IPS DF 19.7 (cell line): ENCODE data around the gene SLC1A3.

Experiments used
- DNase-seq: peaks from one replicate; pipeline ENCODE4 v3.0.0-alpha.2; 2013; ENCODE audit warnings: low read depth, low spot score

SLC1A3 gene

DNA sequence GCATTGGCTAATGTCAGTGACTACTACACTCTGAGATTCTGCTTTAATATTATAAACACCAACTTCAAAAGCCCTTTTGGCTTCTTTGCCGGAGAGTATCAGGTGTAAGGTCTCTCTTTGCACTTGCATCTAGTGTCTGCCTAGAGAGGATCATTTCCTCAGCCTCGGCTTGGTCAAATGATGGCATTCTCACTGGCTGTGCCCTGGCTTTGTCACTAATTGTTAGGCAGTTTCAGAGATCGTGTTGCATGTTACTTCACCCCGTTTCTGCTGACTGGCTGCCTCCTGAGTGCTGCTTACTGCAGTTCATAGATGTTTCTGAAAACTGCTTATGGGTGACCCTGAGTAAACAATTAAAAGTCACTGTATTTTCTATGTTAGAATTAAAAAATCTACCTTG is 48.8 kb downstream of the SLC1A3 start:
- DNase-seq, result no peak

DNA sequence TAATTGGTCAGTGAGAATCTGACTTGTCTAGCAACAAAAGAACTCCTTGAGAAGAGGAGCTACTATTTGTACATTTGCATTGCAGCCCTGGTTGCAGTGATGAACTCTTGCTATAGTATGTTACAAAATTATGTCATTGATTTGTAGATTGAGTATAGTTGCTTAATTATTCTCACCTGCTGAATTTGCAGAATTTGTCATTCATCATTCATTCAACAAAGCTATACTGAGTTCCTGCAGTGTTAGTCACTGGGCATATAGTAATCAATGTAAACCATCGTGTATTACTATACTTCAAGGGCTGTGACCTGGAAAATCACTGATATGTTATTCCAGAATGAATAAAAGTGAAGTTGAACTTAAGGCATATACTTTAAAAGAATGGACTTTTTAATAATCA is 50.1 kb downstream of the SLC1A3 start:
- DNase-seq, result no peak

DNA sequence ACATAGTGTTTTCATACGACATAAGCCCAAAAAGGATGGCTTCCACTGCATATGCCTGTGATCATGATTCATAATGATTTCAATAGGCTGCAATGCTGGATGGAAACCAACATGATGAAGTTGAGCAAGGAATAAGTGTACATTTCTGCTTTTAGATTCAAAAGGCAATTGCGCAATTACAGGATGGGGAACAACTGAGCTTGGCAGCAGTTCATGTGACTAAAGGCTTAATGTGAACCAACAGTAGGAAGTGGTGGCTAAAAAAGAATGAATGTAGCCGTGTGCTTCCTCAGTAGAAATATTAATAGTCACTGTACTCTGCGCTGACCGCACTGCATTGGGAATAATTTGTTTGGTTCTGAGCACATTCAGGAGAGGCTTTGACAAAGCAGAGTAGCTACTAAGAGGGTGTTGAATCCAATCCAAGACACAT is 51.2 kb downstream of the SLC1A3 start:
- DNase-seq, result no peak

DNA sequence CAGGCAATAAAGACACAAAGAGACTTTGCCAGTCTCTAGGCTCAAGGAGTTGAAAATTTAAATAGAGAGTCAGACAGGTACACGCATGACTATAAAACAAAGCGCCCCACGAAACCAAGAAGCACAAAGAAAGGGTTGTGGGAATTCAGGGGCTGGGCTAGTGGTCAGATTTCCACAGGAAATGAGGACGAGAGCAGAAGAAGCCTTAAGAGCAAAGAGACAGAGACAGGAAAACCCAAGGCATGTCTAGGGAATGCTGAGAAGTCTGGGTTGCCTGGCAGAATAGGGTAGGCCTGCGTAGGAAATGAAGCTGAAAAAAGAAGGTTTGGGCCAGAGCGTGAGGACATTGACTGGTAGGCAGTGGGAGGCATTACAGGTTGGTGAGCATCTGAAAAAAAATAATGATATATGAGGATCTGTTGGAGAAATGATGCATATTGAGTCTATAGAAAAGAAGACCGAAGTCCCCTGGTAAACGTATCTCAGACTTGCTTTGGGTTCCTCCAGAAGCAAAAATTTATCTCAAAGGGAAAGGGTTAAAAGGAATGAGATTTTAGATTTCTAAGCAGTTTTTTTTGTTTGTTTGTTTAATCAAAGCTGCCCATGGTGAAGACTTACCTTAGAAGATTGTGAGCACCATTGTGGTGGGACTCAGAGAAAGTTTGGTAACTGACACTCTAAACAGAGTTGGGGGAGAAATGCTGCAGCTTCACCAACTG is 51.8 kb downstream of the SLC1A3 start:
- DNase-seq, result no peak

DNA sequence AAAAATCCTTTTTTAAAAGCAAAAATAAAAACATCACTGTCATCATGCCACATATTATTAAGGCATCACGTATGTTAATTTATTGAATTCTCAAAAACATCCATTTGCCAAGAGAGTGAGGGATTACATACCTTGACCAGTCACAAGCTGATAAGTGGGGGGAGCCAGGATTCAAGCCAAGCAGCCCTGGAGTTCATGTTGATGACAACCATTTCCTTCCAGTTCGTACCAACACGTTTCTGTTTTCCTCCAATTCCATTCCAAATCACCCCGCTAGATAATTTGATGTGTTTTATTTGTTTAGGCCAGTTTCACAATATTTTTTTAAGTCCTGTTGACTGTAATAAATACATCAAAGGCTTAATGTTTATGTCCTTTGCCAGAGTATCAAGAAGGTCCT is 53.0 kb downstream of the SLC1A3 start:
- no peak for DNase-seq

DNA sequence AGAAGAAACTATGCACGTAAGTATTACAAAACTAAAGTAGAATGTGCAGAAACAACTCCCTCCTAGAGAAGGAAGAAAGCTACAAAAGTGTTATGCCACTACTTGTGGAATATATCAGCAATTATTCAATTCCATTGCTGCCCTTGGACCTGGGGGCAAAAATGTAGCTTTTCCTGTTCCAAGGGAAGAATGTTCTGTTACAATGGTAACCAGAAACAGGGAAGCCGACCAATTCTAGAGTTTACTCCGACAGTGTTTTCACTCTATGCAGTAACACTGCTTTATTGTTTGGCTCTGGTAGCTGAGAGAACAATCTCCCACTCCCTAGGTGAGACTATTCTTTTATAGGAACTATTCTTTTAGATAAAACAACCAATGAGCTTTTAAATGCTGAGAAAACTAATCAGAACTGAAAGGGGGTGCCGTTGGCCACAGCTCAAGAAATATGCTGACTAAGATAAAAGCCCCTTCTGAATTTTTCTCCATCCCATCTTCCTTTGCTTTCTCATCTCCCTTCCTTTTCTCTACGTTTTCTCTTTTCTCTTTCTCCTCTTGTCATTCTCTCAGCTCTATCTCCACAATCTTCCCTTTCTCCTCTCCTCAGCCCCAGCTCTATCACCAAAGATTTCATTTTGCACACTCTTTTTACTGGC is 54.1 kb downstream of the SLC1A3 start:
- DNase-seq, result no peak

DNA sequence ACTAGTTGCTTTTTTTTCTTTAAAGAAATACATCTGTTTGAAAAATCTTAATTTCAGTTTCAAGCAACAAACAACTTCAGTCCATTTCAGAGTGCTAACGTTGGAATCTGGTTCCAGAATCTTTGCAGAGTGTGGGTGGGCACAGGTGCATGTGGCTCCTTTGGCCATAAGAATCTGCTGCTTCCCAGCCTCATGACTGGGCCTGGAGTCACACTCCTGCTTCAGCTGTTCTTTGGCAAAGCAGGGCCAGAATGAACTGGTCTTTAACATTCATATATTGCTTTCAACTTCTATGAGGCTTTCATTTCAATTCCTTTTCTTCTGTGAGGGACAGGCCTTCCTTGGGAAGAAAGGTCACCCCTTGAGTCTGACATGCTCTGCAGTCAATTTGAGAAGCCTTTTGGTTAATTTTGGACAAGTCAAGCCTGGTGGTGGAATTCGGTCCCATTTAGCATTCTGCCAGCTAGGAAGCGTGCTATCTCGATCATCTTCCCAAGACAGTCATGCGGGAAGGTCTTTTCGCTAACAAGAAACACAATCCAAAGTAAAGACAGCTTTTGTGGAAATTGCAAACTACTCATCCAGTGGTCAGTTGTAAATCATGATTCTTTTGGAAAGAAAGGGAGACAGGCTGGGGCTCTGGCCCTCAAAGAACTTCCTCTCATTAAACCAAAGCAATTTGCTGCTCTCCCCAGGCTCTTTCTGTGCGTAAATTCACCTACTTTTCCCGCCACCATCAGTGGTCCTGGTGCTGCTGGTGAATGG is 55.2 kb downstream of the SLC1A3 start:
- no peak for DNase-seq

DNA sequence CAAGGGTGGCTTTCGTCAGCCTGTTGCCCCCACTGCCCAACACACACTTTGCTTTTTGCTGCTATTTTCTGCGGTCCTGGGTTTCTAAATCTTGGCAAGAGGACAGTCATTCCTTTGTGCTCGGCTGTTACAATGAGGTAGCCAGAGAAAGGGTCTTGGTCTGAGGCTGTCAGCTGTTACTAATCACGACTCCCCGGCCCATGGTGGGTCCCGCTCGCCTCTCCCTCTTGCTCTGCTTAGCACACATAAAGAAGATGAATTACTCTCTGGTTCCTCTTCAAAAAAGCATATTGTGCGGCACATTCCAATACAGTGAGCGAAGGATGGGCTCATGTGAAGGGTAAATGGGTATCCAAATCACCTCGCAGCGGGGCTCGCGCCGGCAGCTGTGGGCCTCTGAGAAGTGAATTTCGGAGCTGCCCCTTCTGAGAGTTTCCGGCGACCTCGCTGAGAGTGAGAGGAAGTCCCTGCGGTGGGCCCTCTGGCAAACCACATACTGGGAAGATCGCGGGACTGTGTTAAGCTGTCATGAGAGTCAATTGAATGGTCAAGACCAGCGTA is 56.0 kb downstream of the SLC1A3 start:
- DNase-seq, result no peak

DNA sequence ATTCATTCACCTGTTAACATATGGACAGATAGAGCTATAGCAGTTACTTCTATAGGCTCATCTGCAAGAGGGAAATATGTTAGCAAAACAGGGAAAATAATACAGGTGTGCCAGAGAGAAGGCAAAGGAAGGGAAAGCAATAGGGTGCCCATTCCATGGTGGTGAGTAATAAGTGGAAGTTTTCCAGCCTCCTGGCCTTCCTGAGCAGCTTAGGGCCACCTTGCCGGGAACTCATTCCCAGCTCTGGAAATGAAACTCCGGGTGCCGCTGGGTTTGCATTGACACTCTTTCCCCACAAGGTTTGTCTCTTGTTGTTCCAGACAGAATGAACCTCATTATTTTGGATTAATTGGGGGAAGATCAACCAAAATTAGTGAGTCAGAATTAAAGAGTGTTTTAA is 58.4 kb downstream of the SLC1A3 start:
- DNase-seq, result no peak

DNA sequence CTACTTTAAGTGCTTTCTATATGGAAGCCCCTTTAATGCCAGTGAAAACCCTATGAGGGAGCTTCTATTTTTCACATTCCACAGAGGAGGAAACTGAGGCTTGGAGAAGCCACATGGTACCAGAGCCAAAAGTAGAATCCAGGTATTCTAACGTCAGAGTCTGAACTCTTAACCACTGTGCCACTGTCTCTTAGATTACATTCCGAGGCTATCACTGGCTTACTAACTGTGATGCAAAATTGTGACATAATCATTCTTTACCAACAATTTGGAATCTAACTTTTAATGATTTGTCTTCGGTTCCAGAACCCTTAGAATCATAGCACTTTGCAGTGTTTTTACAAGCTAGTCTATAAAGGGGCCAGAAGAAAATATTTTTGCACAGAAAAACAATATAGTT is 59.2 kb downstream of the SLC1A3 start:
- DNase-seq, result no peak

DNA sequence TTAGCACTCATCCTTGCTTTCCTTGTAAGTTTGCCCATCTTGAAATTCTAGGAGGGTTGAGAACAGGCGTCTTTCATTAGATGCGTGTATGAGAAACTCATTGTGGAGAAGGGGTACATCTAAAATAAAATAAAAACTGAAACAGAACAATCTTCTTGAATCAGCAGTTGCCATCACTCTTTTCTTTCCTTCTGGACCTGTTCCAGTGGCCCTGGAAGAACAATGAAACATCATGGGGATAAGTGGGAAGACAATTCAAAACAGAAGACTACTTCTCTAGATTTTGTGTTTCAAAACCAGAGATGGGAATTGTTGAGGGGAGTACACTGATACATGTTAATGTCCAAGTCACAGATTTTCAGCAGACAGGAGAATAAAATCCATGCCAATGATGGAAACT is 59.9 kb downstream of the SLC1A3 start:
- no peak for DNase-seq

DNA sequence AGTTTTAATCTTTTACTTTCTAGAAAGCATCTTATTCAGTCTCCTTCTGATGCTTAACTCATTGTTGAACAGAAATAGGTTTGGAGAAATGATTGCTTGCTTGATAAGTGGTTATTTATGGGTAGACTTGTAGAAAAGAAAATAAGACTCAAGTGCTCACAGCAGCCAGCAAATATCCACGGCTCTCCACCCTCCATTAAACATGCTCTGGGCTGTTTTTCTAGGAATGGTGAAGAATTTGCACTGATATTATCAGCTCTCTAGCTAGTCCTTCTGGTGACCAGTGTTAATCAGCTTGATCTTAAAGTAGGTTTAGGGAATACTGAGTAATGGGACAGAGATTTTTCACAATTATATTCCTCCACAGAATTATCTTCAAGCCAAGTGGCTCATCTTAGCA is 60.6 kb downstream of the SLC1A3 start:
- DNase-seq, result no peak

DNA sequence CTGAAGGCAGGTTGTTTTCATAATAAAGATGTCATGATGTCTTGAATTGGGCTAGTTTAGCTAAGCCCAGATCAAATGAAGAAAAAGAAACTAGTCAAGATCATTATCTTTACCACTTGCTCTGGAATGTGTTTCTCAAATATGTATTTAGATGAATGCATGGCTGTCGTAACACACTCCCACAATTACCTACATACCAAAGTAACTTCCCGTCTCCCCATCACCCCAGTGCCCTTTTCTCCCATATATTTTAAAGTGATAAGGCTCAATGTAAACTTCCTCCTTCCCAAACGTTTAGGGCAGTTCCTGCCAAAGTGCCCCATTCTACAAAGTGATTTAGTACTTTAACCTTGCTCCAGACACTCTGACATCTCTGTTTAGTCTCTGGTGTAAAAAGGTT is 61.4 kb downstream of the SLC1A3 start:
- no peak for DNase-seq

DNA sequence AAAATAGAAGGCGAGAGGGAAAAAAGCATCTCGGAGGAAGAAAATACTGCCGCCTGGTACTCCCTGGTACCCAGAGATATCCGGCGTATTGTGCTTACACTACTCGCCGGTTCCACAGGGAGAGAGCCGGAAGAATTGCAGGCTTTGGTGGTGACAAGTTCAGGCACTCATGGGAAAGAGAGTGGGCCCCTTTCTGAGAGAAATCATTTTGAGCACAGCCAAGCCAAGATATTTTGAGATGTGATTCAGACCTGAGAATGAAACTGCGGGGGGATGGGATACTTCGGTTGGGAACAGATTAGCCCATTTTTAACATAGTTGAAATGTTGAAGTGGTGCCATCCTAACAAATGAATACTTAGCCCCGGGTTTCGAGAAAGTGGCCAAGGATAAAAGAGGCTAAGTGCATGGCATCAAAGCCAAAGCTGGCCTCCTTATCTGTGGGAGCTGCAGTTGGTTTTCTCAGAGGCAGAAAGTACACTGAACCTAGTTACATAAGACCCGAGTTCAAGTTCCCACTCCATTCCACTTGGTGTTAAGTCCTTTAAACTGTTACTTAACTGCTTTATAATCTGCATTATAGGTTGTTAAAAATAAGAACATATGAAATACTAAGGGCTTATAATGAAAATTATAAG is 62.7 kb downstream of the SLC1A3 start:
- DNase-seq, result no peak

DNA sequence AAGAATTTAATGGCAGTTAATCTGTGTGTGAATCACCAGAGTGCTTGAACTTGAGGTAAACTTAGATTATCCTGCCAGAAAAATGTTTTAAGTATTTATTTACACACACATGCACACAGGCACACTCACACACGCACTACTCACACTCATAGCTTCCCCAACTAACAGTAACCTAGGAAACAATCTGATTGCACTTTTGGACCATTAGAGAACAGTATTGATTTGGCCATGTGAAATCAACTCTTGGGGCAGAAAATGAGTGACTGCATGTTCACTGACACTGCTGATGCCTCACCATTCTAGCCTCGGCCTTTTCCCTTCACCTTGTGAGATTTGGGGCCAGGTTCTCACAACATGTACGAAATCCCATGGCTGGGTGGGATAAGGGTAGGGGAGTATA is 64.1 kb downstream of the SLC1A3 start:
- DNase-seq, result no peak

DNA sequence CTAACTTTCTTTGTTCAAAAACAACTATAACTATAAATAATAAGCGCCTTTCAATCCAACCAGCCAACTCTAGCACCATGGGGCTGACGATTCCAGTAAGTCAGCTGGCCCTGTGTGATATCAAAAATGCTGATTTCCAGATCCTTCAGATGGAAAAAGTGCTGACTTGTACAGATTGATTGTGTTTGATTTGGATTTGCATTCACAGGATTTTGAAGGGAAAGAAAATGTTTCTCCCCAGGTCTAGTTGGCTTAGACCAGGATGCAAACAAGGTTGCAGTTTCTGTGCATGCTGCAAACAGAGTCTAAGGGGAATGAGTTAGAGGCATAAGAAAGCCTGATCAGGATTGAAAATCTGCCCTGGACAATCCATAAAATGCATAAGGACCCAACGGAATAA is 68.9 kb downstream of the SLC1A3 start:
- no peak for DNase-seq

DNA sequence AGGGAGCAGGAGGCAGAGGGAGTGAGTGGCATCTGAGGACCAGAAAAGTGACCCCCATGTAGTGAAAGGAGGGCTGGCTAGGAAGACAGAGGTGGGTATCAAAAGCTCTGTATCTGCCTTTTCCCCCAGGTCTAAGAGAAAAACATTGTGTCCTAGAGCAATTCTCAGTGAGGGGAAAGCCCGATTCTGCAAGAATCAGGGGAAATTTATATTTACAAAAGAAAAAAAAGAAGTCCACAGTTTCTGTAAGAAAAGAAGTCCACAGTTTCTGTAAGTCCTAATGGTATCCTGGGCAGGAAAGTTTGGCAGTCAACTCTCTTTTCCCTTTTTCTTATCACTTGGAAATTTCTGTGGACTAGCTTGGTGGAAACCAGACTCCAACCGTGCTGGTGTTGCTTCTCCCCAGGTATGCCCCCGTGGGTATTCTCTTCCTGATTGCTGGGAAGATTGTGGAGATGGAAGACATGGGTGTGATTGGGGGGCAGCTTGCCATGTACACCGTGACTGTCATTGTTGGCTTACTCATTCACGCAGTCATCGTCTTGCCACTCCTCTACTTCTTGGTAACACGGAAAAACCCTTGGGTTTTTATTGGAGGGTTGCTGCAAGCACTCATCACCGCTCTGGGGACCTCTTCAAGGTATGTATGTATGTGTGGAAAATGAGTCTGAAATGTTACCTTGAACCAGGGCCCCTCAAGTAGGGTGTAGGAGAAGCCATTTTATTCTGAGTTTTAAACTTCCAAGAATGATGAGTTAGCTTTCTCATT is 73.0 kb downstream of the SLC1A3 start:
- DNase-seq, result no peak

DNA sequence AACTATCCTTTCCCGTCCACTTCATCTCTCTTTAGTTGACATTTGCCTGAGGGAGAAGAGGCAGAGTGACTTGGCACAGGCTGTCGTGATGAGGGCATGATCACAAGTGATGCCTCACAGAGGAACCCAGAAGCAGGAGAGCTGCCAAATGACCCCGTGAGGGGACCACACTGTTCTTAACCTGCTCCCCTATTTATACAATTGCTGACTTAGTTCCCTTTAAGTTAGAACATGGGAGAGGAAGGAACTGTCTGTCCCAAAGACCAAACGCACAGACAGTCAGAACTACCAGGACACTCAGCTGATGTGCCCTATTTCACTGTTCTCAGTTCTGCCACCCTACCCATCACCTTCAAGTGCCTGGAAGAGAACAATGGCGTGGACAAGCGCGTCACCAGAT is 73.7 kb downstream of the SLC1A3 start:
- DNase-seq, result no peak

DNA sequence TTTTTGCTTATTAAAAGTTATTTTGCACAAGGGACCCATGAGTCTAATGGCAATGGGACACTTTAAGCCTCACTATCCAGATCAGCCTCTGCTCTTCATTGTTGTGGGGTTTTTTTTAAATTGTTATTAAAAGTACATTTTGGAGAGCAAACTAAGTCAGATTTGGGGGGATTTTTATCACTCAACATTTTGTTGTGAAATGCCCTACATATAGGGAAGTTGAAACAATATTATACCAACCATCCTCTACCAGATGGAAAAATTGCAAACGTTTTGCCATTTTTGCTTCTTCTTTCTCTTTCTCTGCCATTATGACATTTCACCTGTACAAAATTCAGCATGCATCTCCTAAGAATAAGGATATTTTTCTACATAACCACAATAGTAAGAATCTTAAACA is 75.3 kb downstream of the SLC1A3 start:
- DNase-seq, result no peak

DNA sequence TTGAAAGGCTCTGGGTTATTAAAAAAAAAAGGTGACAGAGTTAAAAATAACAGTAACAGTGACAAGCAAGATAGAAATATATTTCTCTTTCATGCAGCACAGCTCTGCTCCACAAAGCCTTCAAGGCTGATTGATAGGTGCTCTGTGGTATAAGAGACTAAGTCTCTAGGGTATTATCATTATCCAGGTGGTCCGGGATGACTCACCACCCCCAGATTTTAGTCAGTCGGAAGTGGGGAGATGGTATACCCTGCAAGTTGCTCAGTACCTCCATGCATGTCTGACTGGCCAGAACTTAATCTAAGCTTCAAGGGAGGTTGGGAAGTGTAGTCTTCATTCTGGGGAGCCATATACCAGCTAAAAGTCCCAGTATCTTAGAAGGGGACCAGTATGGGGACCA is 76.1 kb downstream of the SLC1A3 start:
- no peak for DNase-seq

DNA sequence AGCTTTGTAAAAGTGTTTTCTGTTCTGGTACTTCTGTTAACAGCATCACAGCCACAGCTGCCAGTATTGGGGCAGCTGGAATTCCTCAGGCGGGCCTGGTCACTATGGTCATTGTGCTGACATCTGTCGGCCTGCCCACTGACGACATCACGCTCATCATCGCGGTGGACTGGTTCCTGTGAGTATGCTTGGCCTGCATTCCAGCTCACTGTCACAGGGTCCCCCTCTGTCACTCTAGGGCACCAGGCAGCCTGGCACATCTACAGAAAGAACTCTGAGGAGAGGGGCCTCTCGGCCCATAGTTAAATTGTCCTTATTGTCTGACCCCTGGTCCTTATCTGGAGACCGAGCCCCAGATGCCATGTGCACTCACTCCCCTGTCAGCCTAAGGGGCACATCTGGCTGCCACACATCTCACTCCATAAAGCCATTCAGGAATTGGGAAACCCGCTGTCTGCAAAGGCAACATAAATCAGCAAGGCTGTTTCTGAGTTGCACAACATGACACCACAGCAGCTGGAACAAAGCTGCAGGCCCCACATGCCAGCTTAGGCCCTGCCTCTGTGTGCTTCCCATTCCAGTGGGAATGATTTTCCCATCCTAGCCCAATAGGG is 77.5 kb downstream of the SLC1A3 start:
- no peak for DNase-seq
